Measurements from ENCODE around the gene FBXO44. TPM values are rescaled to one million over a fixed set of nuclear protein-coding genes. Genes with fewer than 3 reads are reported as not detected.
A peak's percentile ranks its signal among the peaks of the same experiment; 100 is the strongest.

The FBXO44 gene
- total RNA-seq, 1 donor from 2014 or later: 19.1 TPM

DNA sequence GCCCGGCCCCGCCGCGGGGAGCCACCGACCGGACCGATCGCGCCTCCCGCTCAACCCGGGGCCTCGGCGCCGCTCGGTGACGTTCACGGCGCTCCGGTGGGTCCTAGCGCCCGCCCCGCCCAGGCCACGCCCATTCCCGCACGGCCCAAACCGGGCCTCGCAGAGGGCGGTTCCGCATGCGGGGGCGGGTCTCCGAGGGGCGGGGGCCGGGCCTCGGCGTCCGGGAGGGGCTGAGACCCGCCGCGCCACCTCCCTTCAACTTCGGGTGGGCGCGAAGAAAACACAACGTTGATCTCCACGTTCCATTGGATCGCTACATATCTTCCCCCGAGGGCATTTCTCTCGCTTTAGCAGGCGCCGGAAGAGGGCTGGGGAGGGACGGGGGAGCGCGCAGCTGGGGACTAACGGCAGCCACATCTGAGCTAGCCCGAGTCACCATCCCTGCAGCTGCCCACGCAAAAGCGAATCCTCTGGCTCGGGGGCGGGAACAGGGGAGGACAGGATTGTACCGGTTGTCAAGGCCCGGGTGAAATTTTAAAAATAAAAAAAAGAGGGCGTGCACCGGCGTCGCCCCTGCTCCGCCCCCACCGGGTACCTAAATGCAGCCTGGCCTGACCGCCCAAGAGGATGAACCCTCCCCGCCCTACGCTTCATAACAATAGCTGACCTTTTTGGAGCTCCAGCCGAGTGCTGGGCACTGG, 26.5 kb downstream of the FBXO44 start, which contains the start of gene MAD2L2:
Gene MAD2L2, minus strand, starts transcription at position 78 of the 701 bp plus-strand sequence. CDS start 547 bp downstream, outside the sequence.
- H3K4me3 Mint-ChIP-seq (ENCODE audit: low read depth): peak within 1 kb of the TSS; percentile 84
- H3K4me1 Mint-ChIP-seq (ENCODE audit: low read depth): peaks cover 7% of the 10 kb centered on the region
- peak within 1 kb of the TSS; percentile 78 for H3K27ac Mint-ChIP-seq
- peaks cover 2% of the 10 kb centered on the region for H3K36me3 Mint-ChIP-seq (ENCODE audit: insufficient read depth)
- DNase-seq (ENCODE audit: low spot score, unreplicated experiment): peak; percentile 54
- no peaks in the 10 kb centered on the region for H3K9me3 Mint-ChIP-seq (ENCODE audit: low read depth)
- TF ChIP-seq, protein P1, sequence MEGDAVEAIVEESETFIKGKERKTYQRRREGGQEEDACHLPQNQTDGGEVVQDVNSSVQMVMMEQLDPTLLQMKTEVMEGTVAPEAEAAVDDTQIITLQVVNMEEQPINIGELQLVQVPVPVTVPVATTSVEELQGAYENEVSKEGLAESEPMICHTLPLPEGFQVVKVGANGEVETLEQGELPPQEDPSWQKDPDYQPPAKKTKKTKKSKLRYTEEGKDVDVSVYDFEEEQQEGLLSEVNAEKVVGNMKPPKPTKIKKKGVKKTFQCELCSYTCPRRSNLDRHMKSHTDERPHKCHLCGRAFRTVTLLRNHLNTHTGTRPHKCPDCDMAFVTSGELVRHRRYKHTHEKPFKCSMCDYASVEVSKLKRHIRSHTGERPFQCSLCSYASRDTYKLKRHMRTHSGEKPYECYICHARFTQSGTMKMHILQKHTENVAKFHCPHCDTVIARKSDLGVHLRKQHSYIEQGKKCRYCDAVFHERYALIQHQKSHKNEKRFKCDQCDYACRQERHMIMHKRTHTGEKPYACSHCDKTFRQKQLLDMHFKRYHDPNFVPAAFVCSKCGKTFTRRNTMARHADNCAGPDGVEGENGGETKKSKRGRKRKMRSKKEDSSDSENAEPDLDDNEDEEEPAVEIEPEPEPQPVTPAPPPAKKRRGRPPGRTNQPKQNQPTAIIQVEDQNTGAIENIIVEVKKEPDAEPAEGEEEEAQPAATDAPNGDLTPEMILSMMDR (IDR thresholded peaks at IDR 0.05; ENCODE audit: unreplicated experiment): no peak
- H3K27me3 Mint-ChIP-seq: no peaks in the 10 kb centered on the region

DNA sequence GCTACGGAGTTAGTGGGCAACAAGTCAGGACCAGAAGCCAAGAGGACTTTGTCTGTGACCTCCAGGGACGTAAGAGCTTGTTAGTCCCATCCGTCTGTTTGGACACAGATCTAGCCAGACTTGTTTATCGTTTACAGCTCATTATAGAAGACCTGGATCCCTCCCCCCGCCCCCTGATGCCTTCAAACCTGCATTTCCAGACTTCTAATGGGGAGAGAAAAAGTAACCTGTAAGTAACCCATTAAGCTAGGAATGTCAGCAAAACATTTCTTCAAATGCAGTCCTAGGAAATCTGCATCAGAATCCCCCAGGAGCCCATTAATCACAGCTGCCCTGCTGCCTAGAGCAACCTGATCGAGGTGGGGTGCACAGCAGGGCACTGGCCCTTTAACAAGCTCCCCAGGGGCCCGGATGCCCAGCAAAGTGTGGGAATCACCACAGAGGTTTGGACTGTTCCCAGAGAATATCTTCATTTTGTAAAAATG, 27.7 kb downstream of the FBXO44 start:
- peak overlapping the region; percentile 55 for H3K4me3 Mint-ChIP-seq (ENCODE audit: low read depth)
- DNase-seq (ENCODE audit: low spot score, unreplicated experiment): no peak
- TF ChIP-seq, protein P1 (IDR thresholded peaks at IDR 0.05; ENCODE audit: unreplicated experiment): no peak
- H3K36me3 Mint-ChIP-seq (ENCODE audit: insufficient read depth): peaks cover 2% of the 10 kb centered on the region
- peak overlapping the region; percentile 73 for H3K27ac Mint-ChIP-seq
- no peaks in the 10 kb centered on the region for H3K27me3 Mint-ChIP-seq
- no peaks in the 10 kb centered on the region for H3K9me3 Mint-ChIP-seq (ENCODE audit: low read depth)
- peaks cover 7% of the 10 kb centered on the region for H3K4me1 Mint-ChIP-seq (ENCODE audit: low read depth)

DNA sequence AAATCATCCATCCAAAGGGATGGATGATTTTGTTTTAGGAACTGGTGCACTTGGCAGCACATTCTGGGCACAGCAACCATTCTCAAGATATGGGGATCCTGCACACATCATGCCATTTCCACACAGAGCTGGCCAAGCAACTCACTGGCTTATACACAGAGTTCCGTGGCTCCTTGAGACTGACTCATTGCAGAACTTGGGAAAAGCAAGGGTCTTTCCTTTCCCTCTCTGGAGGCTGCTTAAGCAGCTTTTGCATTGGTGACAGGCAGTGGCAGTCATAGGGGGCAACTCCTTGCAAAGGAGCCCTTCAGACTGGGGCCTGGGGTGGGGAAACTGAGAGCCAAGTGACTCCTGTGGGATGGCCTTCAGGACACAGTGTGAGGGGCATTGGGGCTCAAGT, 28.1 kb downstream of the FBXO44 start:
- Mint-ChIP-seq H3K4me3 (ENCODE audit: low read depth) (no peak overlapping the region), H3K27me3 (no peaks in the 10 kb centered on the region), H3K9me3 (ENCODE audit: low read depth) (no peaks in the 10 kb centered on the region), H3K27ac (no peak overlapping the region), H3K36me3 (ENCODE audit: insufficient read depth) (peaks cover 2% of the 10 kb centered on the region), H3K4me1 (ENCODE audit: low read depth) (peaks cover 7% of the 10 kb centered on the region)
- DNase-seq (ENCODE audit: low spot score, unreplicated experiment): no peak
- TF ChIP-seq, protein P1 (IDR thresholded peaks at IDR 0.05; ENCODE audit: unreplicated experiment): no peak

DNA sequence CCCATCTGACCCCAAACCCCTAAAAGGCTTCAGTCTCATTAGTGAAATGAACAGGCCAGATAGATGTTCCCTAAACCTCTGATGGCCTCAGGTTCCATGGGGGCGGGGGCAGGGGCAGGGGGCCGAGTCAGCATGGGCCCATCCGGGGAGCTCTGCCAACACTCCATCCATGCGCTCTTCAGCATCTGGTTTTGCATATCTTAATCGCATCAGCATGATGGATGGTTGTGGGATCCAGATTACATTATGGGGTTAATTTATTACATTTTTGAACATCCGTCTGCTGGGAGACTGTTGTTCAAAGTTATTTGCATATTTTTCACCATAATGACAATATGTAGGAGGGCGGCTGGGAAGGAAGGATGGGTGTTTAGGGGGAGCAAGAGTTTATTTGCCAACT, 29.4 kb downstream of the FBXO44 start:
- Mint-ChIP-seq H3K27ac (no peak overlapping the region), H3K4me1 (ENCODE audit: low read depth) (peaks cover 7% of the 10 kb centered on the region), H3K36me3 (ENCODE audit: insufficient read depth) (no peaks in the 10 kb centered on the region), H3K27me3 (no peaks in the 10 kb centered on the region), H3K4me3 (ENCODE audit: low read depth) (no peak overlapping the region), H3K9me3 (ENCODE audit: low read depth) (no peaks in the 10 kb centered on the region)
- TF ChIP-seq, protein P1 (IDR thresholded peaks at IDR 0.05; ENCODE audit: unreplicated experiment): no peak
- no peak for DNase-seq (ENCODE audit: low spot score, unreplicated experiment)

DNA sequence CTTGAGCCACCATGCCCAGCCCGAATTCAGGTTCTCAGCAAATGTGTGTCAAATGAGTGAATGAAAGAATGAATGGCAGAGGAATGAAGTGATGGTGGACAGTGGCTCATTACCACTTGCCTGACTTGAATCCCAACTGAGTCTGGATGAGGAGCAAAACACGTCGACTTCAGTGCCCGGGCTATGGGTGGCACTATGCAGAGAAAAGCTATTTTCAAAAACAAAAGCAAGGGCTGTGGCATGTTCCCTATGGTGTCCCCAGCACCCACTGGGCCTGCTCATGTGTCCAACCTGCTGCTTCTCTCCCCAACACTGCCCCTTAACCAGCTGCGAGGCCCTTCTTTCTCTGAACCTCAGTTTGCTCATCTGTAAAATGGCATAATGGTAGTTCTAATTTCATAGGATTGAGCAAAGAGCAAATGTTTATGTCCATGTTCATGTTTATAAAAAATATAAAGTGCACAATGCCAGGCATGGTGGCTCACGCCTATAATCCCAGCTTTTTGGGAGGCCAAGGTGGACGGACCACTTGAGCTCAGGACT, 30.6 kb downstream of the FBXO44 start:
- Mint-ChIP-seq H3K27me3 (no peaks in the 10 kb centered on the region), H3K36me3 (ENCODE audit: insufficient read depth) (no peaks in the 10 kb centered on the region), H3K9me3 (ENCODE audit: low read depth) (no peaks in the 10 kb centered on the region), H3K4me3 (ENCODE audit: low read depth) (no peak overlapping the region), H3K27ac (no peak overlapping the region), H3K4me1 (ENCODE audit: low read depth) (peaks cover 13% of the 10 kb centered on the region)
- no peak for DNase-seq (ENCODE audit: low spot score, unreplicated experiment)
- TF ChIP-seq, protein P1 (IDR thresholded peaks at IDR 0.05; ENCODE audit: unreplicated experiment): no peak
